Peyer's patch (tissue), 4 donors: ENCODE data around the gene RHOF. TPM values are rescaled to one million over a fixed set of nuclear protein-coding genes. Genes with fewer than 3 reads are reported as not detected.
"Not testable (repeated sequence)": the region's sequence is repeated elsewhere in the genome, so short reads cannot be mapped to it uniquely, and the experiment has no call there.

Source experiments
- DNase-seq, 3 donors: peaks; one replicate each; pipeline ENCODE4 v3.0.0-alpha.2; 2017 to 2019
- H3K27ac ChIP-seq, 4 donors: fragments of 200-600 bp; sonication (generic); one replicate each; pipeline ENCODE4 v1.5.1; 2016 to 2019
- H3K27me3 ChIP-seq, 2 donors: fragments of 200-600 bp; sonication (generic); one replicate each; pipeline ENCODE4 v1.5.1; 2019
- H3K36me3 ChIP-seq, 3 donors: fragments of 200-600 bp; sonication (generic); one replicate each; pipeline ENCODE4 v1.5.1; 2016 to 2019
- H3K4me1 ChIP-seq, 4 donors: fragments of 200-600 bp; sonication (generic); one replicate each; pipeline ENCODE4 v1.5.1; 2016 to 2019
- H3K4me3 ChIP-seq, 4 donors: fragments of 200-600 bp; sonication (generic); 1 replicate in 3 of 4; 2 replicates in 1 of 4; pipeline ENCODE4 v1.5.1; 2016 to 2019; ENCODE audit warnings: mild to moderate bottlenecking in 1 of 4
- H3K9me3 ChIP-seq, 4 donors: fragments of 200-600 bp; sonication (generic); one replicate each; pipeline ENCODE4 v1.5.1; 2016 to 2019; ENCODE audit warnings: mild to moderate bottlenecking in 1 of 4
- CTCF ChIP-seq, 6 experiments: fragments of 450-650 bp in 4 of 6; fragments of 200-600 bp in 2 of 6; sonication (generic) in 1 of 6; IDR thresholded peaks; one replicate each; pipeline ENCODE4 v1.5.1; 2017 to 2019; ENCODE audit warnings: antibody characterized with exemption in 6 of 6, mild to moderate bottlenecking in 3 of 6, moderate library complexity in 1 of 6
- POLR2A ChIP-seq, 2 donors: fragments of 450-650 bp; IDR thresholded peaks; one replicate each; pipeline ENCODE4 v1.5.1; 2017; ENCODE audit warnings: antibody characterized with exemption in 2 of 2, mild to moderate bottlenecking in 2 of 2, moderate library complexity in 2 of 2
- total RNA-seq, 4 donors: library from RNA; depleted of rRNA; stranded (reverse); fragments of >200 nt; gene quantifications; one replicate each; pipeline ENCODE4 v1.1.0, GENCODE V29; 2016

RHOF gene
- total RNA-seq, 4 donors from 2014 or later = 31.4 to 134 (median 91.0) TPM

GRCh38 chr12:121748218-121748570, 45.3 kb downstream of the RHOF start:
- H3K27ac ChIP-seq = no peak overlapping the region
- TF ChIP-seq CTCF (IDR thresholded peaks at IDR 0.05) (no peak), POLR2A (IDR thresholded peaks at IDR 0.05) (no peak)
- H3K27me3 ChIP-seq = no peaks in the 10 kb centered on the region
- no peaks in the 10 kb centered on the region for H3K36me3 ChIP-seq
- no peak for DNase-seq
- H3K4me3 ChIP-seq = no peak overlapping the region
- no peaks in the 10 kb centered on the region for H3K4me1 ChIP-seq
- H3K9me3 ChIP-seq = no peaks in the 10 kb centered on the region

- H3K36me3 ChIP-seq, H3K4me1 ChIP-seq: not testable (repeated sequence)
These were observed 47.9 kb downstream of the RHOF start for GRCh38 chr12:121745545-121745944.

GRCh38 chr12:121741743-121742142, 51.7 kb downstream of the RHOF start:
- TF ChIP-seq POLR2A (IDR thresholded peaks at IDR 0.05) (no peak), CTCF (IDR thresholded peaks at IDR 0.05) (no peak)
- Histone ChIP-seq H3K36me3 (no peaks in the 10 kb centered on the region), H3K27ac (no peak overlapping the region), H3K4me1 (no peaks in the 10 kb centered on the region), H3K4me3 (no peak overlapping the region), H3K9me3 (no peaks in the 10 kb centered on the region), H3K27me3 (no peaks in the 10 kb centered on the region)
- no peak for DNase-seq

More at GRCh38 chr12:121745545-121745944, 47.9 kb downstream of the RHOF start:
- not testable (repeated sequence) for DNase-seq, H3K27me3 ChIP-seq, H3K9me3 ChIP-seq, H3K27ac ChIP-seq, H3K4me3 ChIP-seq

GRCh38 chr12:121740847-121741246, 52.6 kb downstream of the RHOF start:
- H3K4me1 ChIP-seq = no peaks in the 10 kb centered on the region
- H3K27me3 ChIP-seq = no peaks in the 10 kb centered on the region
- H3K9me3 ChIP-seq = no peaks in the 10 kb centered on the region
- DNase-seq = no peak
- no peak for TF ChIP-seq CTCF (IDR thresholded peaks at IDR 0.05)
- no peaks in the 10 kb centered on the region for H3K36me3 ChIP-seq
- no peak overlapping the region for H3K4me3 ChIP-seq
- no peak overlapping the region for H3K27ac ChIP-seq

GRCh38 chr12:121738340-121738858, 55.1 kb downstream of the RHOF start:
- H3K27me3 ChIP-seq = no peaks in the 10 kb centered on the region
- no peaks in the 10 kb centered on the region for H3K4me1 ChIP-seq
- no peaks in the 10 kb centered on the region for H3K9me3 ChIP-seq
- H3K4me3 ChIP-seq = no peak overlapping the region
- TF ChIP-seq CTCF (IDR thresholded peaks at IDR 0.05) (no peak), POLR2A (IDR thresholded peaks at IDR 0.05) (no peak)
- DNase-seq = no peak
- H3K27ac ChIP-seq = no peak overlapping the region
- no peaks in the 10 kb centered on the region for H3K36me3 ChIP-seq

GRCh38 chr12:121733849-121734248, 59.6 kb downstream of the RHOF start:
- no peak overlapping the region for H3K27ac ChIP-seq
- H3K9me3 ChIP-seq = no peaks in the 10 kb centered on the region
- H3K36me3 ChIP-seq = no peaks in the 10 kb centered on the region
- no peaks in the 10 kb centered on the region for H3K27me3 ChIP-seq
- TF ChIP-seq POLR2A (IDR thresholded peaks at IDR 0.05) (no peak), CTCF (IDR thresholded peaks at IDR 0.05) (no peak)
- no peak overlapping the region for H3K4me3 ChIP-seq
- DNase-seq = no peak
- H3K4me1 ChIP-seq = no peaks in the 10 kb centered on the region
